CD8-positive, alpha-beta memory T cell (primary cell): ENCODE measurements around the gene MRPL23. TPM values are rescaled to one million over a fixed set of nuclear protein-coding genes. Genes with fewer than 3 reads are reported as not detected.
A peak's percentile ranks its signal among the peaks of the same experiment; 100 is the strongest.

Source experiments
- CTCF ChIA-PET: fragments of 350-600 bp; sonication (Branson Sonifier 250); formaldehyde crosslinking; loops from one replicate; lab custom pipeline; 2021; ENCODE audit warnings: antibody characterized with exemption; lab: Charles Lee
- POLR2A ChIA-PET: fragments of 350-600 bp; sonication (Branson Sonifier 250); formaldehyde crosslinking; loops from one replicate; lab custom pipeline; 2021; ENCODE audit warnings: antibody characterized with exemption; lab: Charles Lee
- DNase-seq, 5 donors: peaks; one replicate each; pipeline versions ENCODE4 v3.0.0 to v3.0.0-alpha.2; 2020 to 2022; ENCODE audit warnings: mixed read lengths in 1 of 5
- H3K27ac ChIP-seq: one replicate; pipeline ENCODE4 v1.7.0; 2013; ENCODE audit warnings: low read depth, mild to moderate bottlenecking, low read length, moderate library complexity
- H3K27me3 ChIP-seq: 2 replicates; pipeline ENCODE4 v1.7.0; 2013; ENCODE audit warnings: low read length, mild to moderate bottlenecking; ENCODE audit not compliant: insufficient read depth, poor library complexity, severe bottlenecking
- H3K36me3 ChIP-seq: 2 replicates; pipeline ENCODE4 v1.7.0; 2013; ENCODE audit warnings: mild to moderate bottlenecking, low read length, moderate library complexity; ENCODE audit not compliant: insufficient read depth
- H3K4me1 ChIP-seq: 2 replicates; pipeline ENCODE4 v1.7.0; 2013; ENCODE audit warnings: mild to moderate bottlenecking, low read length, moderate library complexity; ENCODE audit not compliant: insufficient read depth
- H3K4me3 ChIP-seq: 2 replicates; pipeline ENCODE4 v1.7.0; 2013; ENCODE audit warnings: mild to moderate bottlenecking, low read length
- H3K9me3 ChIP-seq: 2 replicates; pipeline ENCODE4 v1.7.0; 2013; ENCODE audit warnings: mild to moderate bottlenecking, low read length
- H3K27ac Mint-ChIP-seq, 8 donors: one replicate each; pipeline ENCODE4 v1.8.0; 2020 to 2021; ENCODE audit warnings: mixed read lengths in 8 of 8, mild to moderate bottlenecking in 6 of 8, inconsistent platforms in 3 of 8, moderate library complexity in 3 of 8
- H3K27me3 Mint-ChIP-seq, 2 donors: one replicate each; pipeline ENCODE4 v1.8.0; 2020 to 2021; ENCODE audit warnings: mixed read lengths in 2 of 2, mild to moderate bottlenecking in 1 of 2, moderate library complexity in 1 of 2
- H3K36me3 Mint-ChIP-seq, 3 donors: one replicate each; pipeline ENCODE4 v1.8.0; 2020 to 2021; ENCODE audit warnings: mixed read lengths in 3 of 3, inconsistent platforms in 1 of 3, mild to moderate bottlenecking in 1 of 3
- H3K4me1 Mint-ChIP-seq, 3 donors: one replicate each; pipeline ENCODE4 v1.8.0; 2020 to 2021; ENCODE audit warnings: mixed read lengths in 3 of 3, inconsistent platforms in 1 of 3, mild to moderate bottlenecking in 1 of 3
- H3K4me3 Mint-ChIP-seq, 7 donors: one replicate each; pipeline ENCODE4 v1.8.0; 2020 to 2021; ENCODE audit warnings: mixed read lengths in 7 of 7, mild to moderate bottlenecking in 6 of 7, moderate library complexity in 4 of 7, inconsistent platforms in 2 of 7
- H3K9me3 Mint-ChIP-seq, 5 donors: one replicate each; pipeline ENCODE4 v1.8.0; 2020 to 2022; ENCODE audit warnings: mixed read lengths in 5 of 5, mild to moderate bottlenecking in 3 of 5, moderate library complexity in 2 of 5, inconsistent platforms in 1 of 5
- polyA plus RNA-seq: library from polyadenylated mRNA; unstranded; fragments of 300-500 nt; fragmentation: Illumina TruSeq; gene quantifications from one replicate; pipeline ENCODE4 v1.2.3, GENCODE V29; 2021
- total RNA-seq, 2 experiments: library from RNA; stranded (reverse); gene quantifications; one replicate each; pipeline ENCODE4 v1.2.3, GENCODE V29; 2021

Gene MRPL23
- total and polyA plus RNA-seq, 3 experiments from 2014 or later: 9.3 to 129 (median 127) TPM

- DNase-seq: no peak
- no peaks in the 10 kb centered on the region for H3K36me3 Mint-ChIP-seq
- no peak overlapping the region for H3K27ac ChIP-seq
- no peaks in the 10 kb centered on the region for H3K4me1 Mint-ChIP-seq
- H3K27ac Mint-ChIP-seq: no peak overlapping the region
- POLR2A ChIA-PET: no interaction called here
- CTCF ChIA-PET: no interaction called here
- no peaks in the 10 kb centered on the region for H3K27me3 ChIP-seq
- H3K9me3 ChIP-seq: no peaks in the 10 kb centered on the region
- no peaks in the 10 kb centered on the region for H3K27me3 Mint-ChIP-seq
- no peaks in the 10 kb centered on the region for H3K36me3 ChIP-seq
- H3K9me3 Mint-ChIP-seq: no peaks in the 10 kb centered on the region
- H3K4me3 Mint-ChIP-seq: no peak overlapping the region
- H3K4me1 ChIP-seq: no peaks in the 10 kb centered on the region
- H3K4me3 ChIP-seq: no peak overlapping the region
These were observed 41.0 kb downstream of the MRPL23 start for GRCh38 chr11:1988174-1988573.

- CTCF ChIA-PET: no interaction called here
- POLR2A ChIA-PET: no interaction called here
These were observed 41.7 kb downstream of the MRPL23 start for GRCh38 chr11:1988667-1989317.

GRCh38 chr11:1989953-1990352 lies 42.8 kb downstream of the MRPL23 start:
- H3K36me3 ChIP-seq: no peaks in the 10 kb centered on the region
- POLR2A ChIA-PET: no interaction called here
- H3K4me3 Mint-ChIP-seq: no peak overlapping the region

More at GRCh38 chr11:1988667-1989317, 41.7 kb downstream of the MRPL23 start:
- H3K27me3 ChIP-seq: no peaks in the 10 kb centered on the region
- H3K4me3 ChIP-seq: no peak overlapping the region
- peak in 1 of 5 donors; percentile 24 for DNase-seq
- H3K36me3 Mint-ChIP-seq: no peaks in the 10 kb centered on the region
- H3K4me1 Mint-ChIP-seq: no peaks in the 10 kb centered on the region
- no peaks in the 10 kb centered on the region for H3K27me3 Mint-ChIP-seq
- H3K36me3 ChIP-seq: no peaks in the 10 kb centered on the region
- H3K27ac ChIP-seq: no peak overlapping the region
- H3K4me1 ChIP-seq: no peaks in the 10 kb centered on the region
- H3K27ac Mint-ChIP-seq: no peak overlapping the region
- no peak overlapping the region for H3K4me3 Mint-ChIP-seq
- H3K9me3 ChIP-seq: no peaks in the 10 kb centered on the region
- no peaks in the 10 kb centered on the region for H3K9me3 Mint-ChIP-seq

GRCh38 chr11:1990872-1991578 lies 43.9 kb downstream of the MRPL23 start:
- Histone ChIP-seq H3K9me3 (no peaks in the 10 kb centered on the region), H3K4me1 (no peaks in the 10 kb centered on the region), H3K36me3 (no peaks in the 10 kb centered on the region), H3K27ac (no peak overlapping the region), H3K4me3 (no peak overlapping the region), H3K27me3 (no peaks in the 10 kb centered on the region)
- Mint-ChIP-seq H3K27ac (no peak overlapping the region), H3K36me3 (no peaks in the 10 kb centered on the region), H3K27me3 (no peaks in the 10 kb centered on the region), H3K9me3 (no peaks in the 10 kb centered on the region), H3K4me1 (no peaks in the 10 kb centered on the region), H3K4me3 (no peak overlapping the region)
- no peak for DNase-seq
- CTCF ChIA-PET: interaction anchor here (0.6 kb wide), 1 partner anchor 155 kb away, joined by 3 read pairs; no protein-coding TSS in a partner anchor
- POLR2A ChIA-PET: no interaction called here

More at GRCh38 chr11:1989953-1990352, 42.8 kb downstream of the MRPL23 start:
- Histone ChIP-seq H3K9me3 (no peaks in the 10 kb centered on the region), H3K27me3 (no peaks in the 10 kb centered on the region), H3K4me1 (no peaks in the 10 kb centered on the region), H3K4me3 (no peak overlapping the region), H3K27ac (no peak overlapping the region)
- DNase-seq: no peak
- no peaks in the 10 kb centered on the region for H3K36me3 Mint-ChIP-seq
- no peak overlapping the region for H3K27ac Mint-ChIP-seq
- H3K4me1 Mint-ChIP-seq: no peaks in the 10 kb centered on the region
- no peaks in the 10 kb centered on the region for H3K9me3 Mint-ChIP-seq
- H3K27me3 Mint-ChIP-seq: no peaks in the 10 kb centered on the region
- CTCF ChIA-PET: no interaction called here

- no peaks in the 10 kb centered on the region for H3K36me3 ChIP-seq
- no peaks in the 10 kb centered on the region for H3K27me3 ChIP-seq
- DNase-seq: no peak
- no peak overlapping the region for H3K4me3 ChIP-seq
- Mint-ChIP-seq H3K4me1 (no peaks in the 10 kb centered on the region), H3K9me3 (no peaks in the 10 kb centered on the region), H3K36me3 (no peaks in the 10 kb centered on the region), H3K4me3 (no peak overlapping the region), H3K27me3 (no peaks in the 10 kb centered on the region), H3K27ac (no peak overlapping the region)
- ChIA-PET CTCF (no interaction called here), POLR2A (no interaction called here)
- H3K4me1 ChIP-seq: no peaks in the 10 kb centered on the region
- H3K9me3 ChIP-seq: no peaks in the 10 kb centered on the region
- H3K27ac ChIP-seq: no peak overlapping the region
These were observed 45.0 kb downstream of the MRPL23 start for GRCh38 chr11:1992111-1992510.

GRCh38 chr11:1994121-1994520 lies 47.0 kb downstream of the MRPL23 start:
- Histone ChIP-seq H3K4me3 (no peak overlapping the region), H3K27ac (no peak overlapping the region), H3K36me3 (no peaks in the 10 kb centered on the region), H3K27me3 (no peaks in the 10 kb centered on the region), H3K4me1 (no peaks in the 10 kb centered on the region), H3K9me3 (no peaks in the 10 kb centered on the region)
- no peak overlapping the region for H3K4me3 Mint-ChIP-seq
- ChIA-PET POLR2A (no interaction called here), CTCF (no interaction called here)
- no peaks in the 10 kb centered on the region for H3K9me3 Mint-ChIP-seq
- H3K4me1 Mint-ChIP-seq: no peaks in the 10 kb centered on the region
- no peak overlapping the region for H3K27ac Mint-ChIP-seq
- no peaks in the 10 kb centered on the region for H3K36me3 Mint-ChIP-seq
- H3K27me3 Mint-ChIP-seq: no peaks in the 10 kb centered on the region
- DNase-seq: no peak

- H3K27me3 Mint-ChIP-seq: no peaks in the 10 kb centered on the region
- CTCF ChIA-PET: interaction anchor here (1.2 kb wide), 1 partner anchor 150 kb away, joined by 3 read pairs; no protein-coding TSS in a partner anchor
- H3K36me3 Mint-ChIP-seq: no peaks in the 10 kb centered on the region
- POLR2A ChIA-PET: no interaction called here
- no peaks in the 10 kb centered on the region for H3K9me3 ChIP-seq
- H3K27ac ChIP-seq: no peak within 1 kb of the TSS
- DNase-seq: no peak
- H3K4me3 Mint-ChIP-seq: no peak within 1 kb of the TSS
- H3K4me1 ChIP-seq: no peaks in the 10 kb centered on the region
- no peaks in the 10 kb centered on the region for H3K4me1 Mint-ChIP-seq
- H3K27ac Mint-ChIP-seq: no peak within 1 kb of the TSS
- H3K27me3 ChIP-seq: no peaks in the 10 kb centered on the region
- no peaks in the 10 kb centered on the region for H3K9me3 Mint-ChIP-seq
- no peaks in the 10 kb centered on the region for H3K36me3 ChIP-seq
- no peak within 1 kb of the TSS for H3K4me3 ChIP-seq
These were observed 50.6 kb downstream of the MRPL23 start, which contains the start of gene H19 for GRCh38 chr11:1997755-1998154. Gene H19, minus strand, starts transcription at chr11:1997842.

GRCh38 chr11:1998290-1998689 lies 51.2 kb downstream of the MRPL23 start:
- H3K36me3 ChIP-seq: no peaks in the 10 kb centered on the region
- no peaks in the 10 kb centered on the region for H3K4me1 Mint-ChIP-seq

More at GRCh38 chr11:1998290-1998689, 51.2 kb downstream of the MRPL23 start:
- no peak for DNase-seq
- Histone ChIP-seq H3K4me3 (no peak overlapping the region), H3K4me1 (no peaks in the 10 kb centered on the region), H3K27me3 (no peaks in the 10 kb centered on the region), H3K27ac (no peak overlapping the region), H3K9me3 (no peaks in the 10 kb centered on the region)
- Mint-ChIP-seq H3K9me3 (no peaks in the 10 kb centered on the region), H3K4me3 (no peak overlapping the region), H3K36me3 (no peaks in the 10 kb centered on the region), H3K27ac (no peak overlapping the region), H3K27me3 (no peaks in the 10 kb centered on the region)
- CTCF ChIA-PET: interaction anchor here (1.2 kb wide), 1 partner anchor 150 kb away, joined by 3 read pairs; no protein-coding TSS in a partner anchor
- POLR2A ChIA-PET: no interaction called here
